ENCODE results near the gene ATP1B3. TPM values are rescaled to one million over a fixed set of nuclear protein-coding genes. Genes with fewer than 3 reads are reported as not detected.

The ATP1B3 gene
- total RNA-seq, 4 donors from 2014 or later, result 32.5 to 61.0 (median 41.7) TPM

DNA sequence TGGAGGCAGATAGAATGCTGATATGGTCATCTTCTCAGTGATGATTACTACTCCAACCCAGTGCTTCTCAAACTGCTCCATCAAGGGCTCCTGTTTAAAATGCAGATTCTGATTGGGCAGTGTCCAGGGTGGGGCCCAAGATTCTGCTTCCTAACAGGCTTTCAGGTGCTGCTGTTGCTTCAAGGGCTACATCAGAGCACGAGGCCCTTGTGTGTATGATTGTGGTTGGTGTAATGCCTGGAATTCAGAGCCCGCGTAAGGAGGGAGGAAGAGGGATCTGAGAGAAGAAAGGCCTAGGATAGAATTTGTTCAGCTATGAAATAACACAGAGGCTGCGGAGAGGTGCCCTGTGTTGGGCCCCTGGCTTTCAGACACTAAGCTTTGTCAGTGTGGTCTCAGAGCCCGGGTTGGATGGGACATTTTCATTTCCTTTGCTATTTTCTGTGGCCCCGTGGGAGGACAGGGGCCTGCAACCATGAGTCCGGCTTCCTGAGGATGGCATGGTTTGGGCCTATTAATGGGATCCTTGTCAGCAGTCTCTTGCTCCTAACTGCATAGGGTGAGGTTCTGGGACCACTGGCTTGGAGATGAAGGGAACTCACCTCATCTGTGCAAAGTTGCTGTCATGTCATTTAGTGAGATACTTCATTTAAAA lies 53.0 kb downstream of the ATP1B3 start:
- Histone ChIP-seq H3K36me3 (peaks cover 7 to 37% (median 24%) of the 10 kb centered on the region in 4 donors), H3K4me1 (no peaks in the 10 kb centered on the region), H3K27ac (replicated peaks in 1 of 4) (no peak overlapping the region), H3K27me3 (no peaks in the 10 kb centered on the region), H3K9me3 (no peaks in the 10 kb centered on the region), H3K4me3 (no peak overlapping the region)
- 94% methylated on average over 5 of the region's 7 CpGs for WGBS
- intact Hi-C loops (cut with DNase I), result no loop called here
- no peak for TF ChIP-seq POLR2AphosphoS5 (IDR thresholded peaks at IDR 0.05)
- TF ChIP-seq, protein P1, sequence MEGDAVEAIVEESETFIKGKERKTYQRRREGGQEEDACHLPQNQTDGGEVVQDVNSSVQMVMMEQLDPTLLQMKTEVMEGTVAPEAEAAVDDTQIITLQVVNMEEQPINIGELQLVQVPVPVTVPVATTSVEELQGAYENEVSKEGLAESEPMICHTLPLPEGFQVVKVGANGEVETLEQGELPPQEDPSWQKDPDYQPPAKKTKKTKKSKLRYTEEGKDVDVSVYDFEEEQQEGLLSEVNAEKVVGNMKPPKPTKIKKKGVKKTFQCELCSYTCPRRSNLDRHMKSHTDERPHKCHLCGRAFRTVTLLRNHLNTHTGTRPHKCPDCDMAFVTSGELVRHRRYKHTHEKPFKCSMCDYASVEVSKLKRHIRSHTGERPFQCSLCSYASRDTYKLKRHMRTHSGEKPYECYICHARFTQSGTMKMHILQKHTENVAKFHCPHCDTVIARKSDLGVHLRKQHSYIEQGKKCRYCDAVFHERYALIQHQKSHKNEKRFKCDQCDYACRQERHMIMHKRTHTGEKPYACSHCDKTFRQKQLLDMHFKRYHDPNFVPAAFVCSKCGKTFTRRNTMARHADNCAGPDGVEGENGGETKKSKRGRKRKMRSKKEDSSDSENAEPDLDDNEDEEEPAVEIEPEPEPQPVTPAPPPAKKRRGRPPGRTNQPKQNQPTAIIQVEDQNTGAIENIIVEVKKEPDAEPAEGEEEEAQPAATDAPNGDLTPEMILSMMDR (IDR thresholded peaks at IDR 0.05), result no peak
- no peak for TF ChIP-seq EP300 (IDR thresholded peaks at IDR 0.05)
- no peak for TF ChIP-seq POLR2A (IDR thresholded peaks at IDR 0.05; ENCODE audit: low read depth)
- DNase-seq (ENCODE audit: extremely low spot score), result no peak

DNA sequence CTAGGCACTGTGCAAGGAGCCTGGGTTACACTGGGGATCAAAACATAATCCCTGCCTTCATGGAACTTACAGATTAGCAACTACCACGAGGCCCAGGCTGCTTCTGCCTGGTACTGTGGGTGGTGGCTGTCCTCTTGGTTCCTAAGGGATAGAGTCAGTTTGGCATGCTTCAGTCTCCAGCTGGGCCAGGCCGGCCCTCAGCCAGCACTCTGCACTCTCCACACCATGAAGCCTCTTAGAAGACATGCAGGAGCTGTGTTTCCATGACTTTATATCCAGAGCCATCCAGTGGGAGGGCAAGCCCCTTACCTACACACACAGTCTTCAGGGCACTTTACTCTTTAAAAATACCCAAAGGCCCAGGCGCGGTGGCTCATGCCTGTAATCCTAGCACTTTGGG lies 54.4 kb downstream of the ATP1B3 start:
- no peaks in the 10 kb centered on the region for H3K4me1 ChIP-seq
- DNase-seq (ENCODE audit: extremely low spot score), result no peak
- H3K36me3 ChIP-seq, result peaks cover 0 to 24% (median 16%) of the 10 kb centered on the region in 4 donors
- H3K27me3 ChIP-seq, result no peaks in the 10 kb centered on the region
- TF ChIP-seq POLR2A (IDR thresholded peaks at IDR 0.05; ENCODE audit: low read depth) (no peak), POLR2AphosphoS5 (IDR thresholded peaks at IDR 0.05) (no peak), EP300 (IDR thresholded peaks at IDR 0.05) (no peak)
- TF ChIP-seq, protein P1 (IDR thresholded peaks at IDR 0.05), result no peak
- WGBS, result 93% methylated on average over 4 of the region's 4 CpGs
- no peaks in the 10 kb centered on the region for H3K9me3 ChIP-seq
- intact Hi-C loops (cut with DNase I), result no loop called here
- H3K4me3 ChIP-seq, result no peak overlapping the region
- H3K27ac ChIP-seq (replicated peaks in 1 of 4), result no peak overlapping the region

DNA sequence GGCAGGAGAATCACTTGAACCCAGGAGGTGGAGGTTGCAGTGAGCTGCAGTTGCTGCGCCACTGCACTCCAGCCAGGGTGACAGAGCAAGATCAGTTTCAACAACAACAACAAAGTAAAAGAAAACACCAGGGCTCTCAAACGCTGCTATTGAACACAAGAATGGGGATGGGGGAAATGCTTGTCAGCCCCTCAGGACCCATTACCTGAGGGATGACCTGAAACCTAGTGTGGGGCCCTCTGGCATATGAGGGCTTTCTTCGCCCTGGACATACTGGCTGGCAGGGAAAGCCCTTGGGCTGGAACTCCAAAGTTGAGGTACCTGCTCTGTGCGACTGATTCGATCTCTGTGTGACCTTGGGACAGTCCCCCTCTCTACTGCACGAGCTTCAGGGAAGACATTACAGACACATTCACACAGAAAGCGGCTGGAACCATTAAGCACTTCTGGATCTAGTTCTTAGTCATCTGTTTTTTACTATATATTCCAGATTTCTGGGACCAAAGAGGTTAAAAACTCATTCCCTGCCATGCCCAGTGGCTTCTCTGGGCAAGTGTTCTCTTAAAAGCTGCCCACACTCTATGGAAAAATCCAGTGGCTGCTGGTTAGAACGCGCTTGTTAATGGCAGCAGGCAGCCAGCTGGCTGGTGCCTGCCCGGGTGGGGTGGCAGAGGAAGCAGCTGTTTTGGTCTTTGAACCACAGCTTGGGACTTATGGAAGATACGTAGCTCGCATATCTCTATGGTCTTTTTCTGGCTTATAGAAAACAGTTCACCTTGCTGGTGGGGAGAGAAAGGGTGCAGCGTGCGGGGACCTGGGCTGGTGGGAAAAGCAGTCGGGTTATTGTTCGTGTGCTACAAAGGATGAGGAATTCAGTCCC lies 57.2 kb downstream of the ATP1B3 start:
- WGBS, result 86% methylated on average over 16 of the region's 16 CpGs
- Histone ChIP-seq H3K36me3 (no peaks in the 10 kb centered on the region), H3K27ac (replicated peaks in 1 of 4) (no peak overlapping the region), H3K4me1 (no peaks in the 10 kb centered on the region), H3K4me3 (no peak overlapping the region), H3K27me3 (no peaks in the 10 kb centered on the region), H3K9me3 (no peaks in the 10 kb centered on the region)
- TF ChIP-seq EP300 (IDR thresholded peaks at IDR 0.05) (no peak), POLR2A (IDR thresholded peaks at IDR 0.05; ENCODE audit: low read depth) (no peak), POLR2AphosphoS5 (IDR thresholded peaks at IDR 0.05) (no peak)
- TF ChIP-seq, protein P1 (IDR thresholded peaks at IDR 0.05), result no peak
- intact Hi-C loops (cut with DNase I), result no loop called here
- no peak for DNase-seq (ENCODE audit: extremely low spot score)

DNA sequence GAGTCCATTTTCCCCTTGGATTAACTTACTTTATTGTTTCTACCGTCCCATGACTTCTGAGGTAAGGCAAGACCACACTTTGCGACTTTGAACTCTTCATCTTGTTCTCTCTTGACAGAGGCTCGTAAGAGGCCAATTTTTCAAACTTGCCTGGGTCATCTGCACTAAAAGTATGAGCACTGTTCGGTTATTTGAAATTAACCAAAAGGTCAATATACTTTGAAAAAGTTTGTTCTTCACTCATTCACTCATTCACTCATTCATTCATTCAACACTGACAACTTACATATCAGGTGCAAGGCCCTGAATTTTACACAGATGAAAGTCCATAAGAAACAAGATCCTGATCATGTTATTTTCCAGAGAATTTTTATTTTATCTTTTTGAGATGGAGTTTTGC lies 57.9 kb downstream of the ATP1B3 start:
- Histone ChIP-seq H3K4me3 (no peak overlapping the region), H3K27ac (replicated peaks in 1 of 4) (no peak overlapping the region), H3K9me3 (no peaks in the 10 kb centered on the region), H3K4me1 (no peaks in the 10 kb centered on the region), H3K36me3 (no peaks in the 10 kb centered on the region), H3K27me3 (no peaks in the 10 kb centered on the region)
- TF ChIP-seq POLR2A (IDR thresholded peaks at IDR 0.05; ENCODE audit: low read depth) (no peak), EP300 (IDR thresholded peaks at IDR 0.05) (no peak), POLR2AphosphoS5 (IDR thresholded peaks at IDR 0.05) (no peak)
- TF ChIP-seq, protein P1 (IDR thresholded peaks at IDR 0.05), result no peak
- 88% methylated on average over 4 of the region's 4 CpGs for WGBS
- DNase-seq (ENCODE audit: extremely low spot score), result no peak
- intact Hi-C loops (cut with DNase I), result no loop called here
